ENCODE data around the gene IL32.

DNA sequence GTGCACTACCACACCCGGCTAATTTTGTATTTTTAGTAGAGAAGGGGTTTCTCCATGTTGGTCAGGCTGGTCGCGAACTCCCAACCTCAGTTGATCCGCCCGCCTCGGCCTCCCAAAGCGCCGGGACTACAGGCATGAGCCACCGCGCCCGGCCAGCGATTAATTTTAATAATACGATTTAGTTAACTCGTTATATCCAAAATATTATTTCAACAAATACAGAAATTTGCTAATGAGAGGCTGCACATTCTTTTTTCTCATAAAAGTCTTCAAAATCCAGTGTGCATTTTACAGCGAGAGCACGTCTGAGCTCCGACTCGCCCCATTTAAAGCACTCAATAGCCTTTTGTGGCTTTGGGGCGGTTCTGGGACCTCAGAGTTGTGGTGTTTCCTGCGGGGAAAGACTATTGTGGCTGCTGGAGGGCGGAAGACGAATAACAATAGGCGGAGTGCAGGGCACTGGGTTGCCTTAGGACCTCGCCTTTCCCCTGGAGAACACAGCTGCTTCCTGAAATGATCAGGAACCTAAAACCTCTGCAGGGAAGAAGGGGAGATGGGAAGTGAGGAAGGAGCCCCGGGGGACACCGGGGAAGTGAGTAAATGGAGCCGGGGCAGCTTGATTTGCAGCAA, 36.5 kb downstream of the IL32 start:
- no peak for TF ChIP-seq CTCF (IDR thresholded peaks at IDR 0.05)
- no peak for TF ChIP-seq POLR2A (IDR thresholded peaks at IDR 0.05)
